BJ (cell line): ENCODE results near the gene NFATC1. TPM values are rescaled to one million over a fixed set of nuclear protein-coding genes. Genes with fewer than 3 reads are reported as not detected.

Experiments used
- CTCF ChIA-PET: fragments of 350-600 bp; formaldehyde crosslinking; extraction: SDS; loops from one replicate; lab custom pipeline; 2021; ENCODE audit warnings: antibody characterized with exemption, inconsistent platforms; lab: Yijun Ruan, JAX
- POLR2A ChIA-PET: fragments of 300-600 bp; sonication (Branson Sonifier 250); formaldehyde crosslinking; extraction: SDS; loops from one replicate; lab custom pipeline; 2021; ENCODE audit warnings: antibody characterized with exemption; lab: Charles Lee
- DNase-seq: peaks from one replicate; pipeline ENCODE4 v3.0.0-alpha.2; 2011; ENCODE audit warnings: low read depth
- H3K27me3 ChIP-seq: 2 replicates; pipeline ENCODE4 v1.6.0; 2011; ENCODE audit warnings: low read length; ENCODE audit not compliant: control insufficient read depth, insufficient read depth
- H3K36me3 ChIP-seq: 2 replicates; pipeline ENCODE4 v1.5.1; 2011; ENCODE audit warnings: low read length; ENCODE audit not compliant: control insufficient read depth, insufficient read depth
- H3K4me3 ChIP-seq: 2 replicates; pipeline ENCODE4 v1.5.1; 2011; ENCODE audit warnings: low read depth, mild to moderate bottlenecking, control low read depth, low read length
- CTCF ChIP-seq: IDR thresholded peaks from 2 replicates; pipeline ENCODE4 v1.5.1; 2011; ENCODE audit warnings: low read depth, mild to moderate bottlenecking, control low read depth, inconsistent platforms, low read length, moderate library complexity; ENCODE audit not compliant: insufficient read depth
- polyA plus RNA-seq: library from polyadenylated mRNA; depleted of rRNA; stranded (reverse); fragments of >200 nt; gene quantifications from 2 replicates; pipeline ENCODE4 v1.2.3, GENCODE V29; 2011

The NFATC1 gene
- polyA plus RNA-seq, 1 experiment = 1.2 TPM

GRCh38 chr18:79510731-79511241 is 115.1 kb downstream of the NFATC1 start:
- ChIA-PET POLR2A (no interaction called here), CTCF (no interaction called here)
- no peaks in the 10 kb centered on the region for H3K36me3 ChIP-seq
- H3K27me3 ChIP-seq = no peaks in the 10 kb centered on the region
- no peak for TF ChIP-seq CTCF
- no peak overlapping the region for H3K4me3 ChIP-seq
- no peak for DNase-seq

GRCh38 chr18:79511271-79511670 is 115.5 kb downstream of the NFATC1 start:
- no peaks in the 10 kb centered on the region for H3K36me3 ChIP-seq
- TF ChIP-seq CTCF = no peak
- POLR2A ChIA-PET = no interaction called here

GRCh38 chr18:79511671-79512301 is 116.1 kb downstream of the NFATC1 start:
- no peak overlapping the region for H3K4me3 ChIP-seq

More at GRCh38 chr18:79511271-79511670, 115.5 kb downstream of the NFATC1 start:
- no peaks in the 10 kb centered on the region for H3K27me3 ChIP-seq
- CTCF ChIA-PET = no interaction called here
- no peak overlapping the region for H3K4me3 ChIP-seq
- DNase-seq = no peak

GRCh38 chr18:79512461-79513380 is 117.0 kb downstream of the NFATC1 start:
- no peaks in the 10 kb centered on the region for H3K27me3 ChIP-seq
- H3K4me3 ChIP-seq = no peak overlapping the region
- no peaks in the 10 kb centered on the region for H3K36me3 ChIP-seq
- TF ChIP-seq CTCF = no peak
- ChIA-PET POLR2A (no interaction called here), CTCF (no interaction called here)
- no peak for DNase-seq

More at GRCh38 chr18:79511671-79512301, 116.1 kb downstream of the NFATC1 start:
- TF ChIP-seq CTCF = no peak
- Histone ChIP-seq H3K36me3 (no peaks in the 10 kb centered on the region), H3K27me3 (no peaks in the 10 kb centered on the region)
- no peak for DNase-seq
- POLR2A ChIA-PET = no interaction called here
- CTCF ChIA-PET = no interaction called here
